ENCODE data around the gene TIGD6. TPM values are rescaled to one million over a fixed set of nuclear protein-coding genes. Genes with fewer than 3 reads are reported as not detected.

TIGD6 gene
- total RNA-seq, 1 donor from 2014 or later, result 3.5 TPM

GRCh38 chr5:150023136-150023535, 22.7 kb upstream of the TIGD6 start:
- H3K27me3 Mint-ChIP-seq (ENCODE audit: unreplicated experiment), result no peaks in the 10 kb centered on the region
- H3K4me3 Mint-ChIP-seq (ENCODE audit: unreplicated experiment), result no peak overlapping the region
- H3K36me3 Mint-ChIP-seq (ENCODE audit: low read depth, unreplicated experiment), result peaks cover 19% of the 10 kb centered on the region
- no peak overlapping the region for H3K27ac Mint-ChIP-seq (ENCODE audit: unreplicated experiment)
- peaks cover 16% of the 10 kb centered on the region for H3K4me1 Mint-ChIP-seq (ENCODE audit: unreplicated experiment)
- no peaks in the 10 kb centered on the region for H3K9me3 Mint-ChIP-seq (ENCODE audit: unreplicated experiment)
- no peak for DNase-seq (ENCODE audit: low spot score)
- TF ChIP-seq CTCF (IDR thresholded peaks at IDR 0.05; ENCODE audit: unreplicated experiment), result no peak

GRCh38 chr5:150022681-150023080, 22.2 kb upstream of the TIGD6 start:
- TF ChIP-seq CTCF (IDR thresholded peaks at IDR 0.05; ENCODE audit: unreplicated experiment), result no peak
- Mint-ChIP-seq H3K4me3 (ENCODE audit: unreplicated experiment) (no peak overlapping the region), H3K4me1 (ENCODE audit: unreplicated experiment) (peaks cover 16% of the 10 kb centered on the region), H3K9me3 (ENCODE audit: unreplicated experiment) (no peaks in the 10 kb centered on the region), H3K36me3 (ENCODE audit: low read depth, unreplicated experiment) (peaks cover 15% of the 10 kb centered on the region), H3K27ac (ENCODE audit: unreplicated experiment) (peak overlapping the region; percentile 36), H3K27me3 (ENCODE audit: unreplicated experiment) (no peaks in the 10 kb centered on the region)
- DNase-seq (ENCODE audit: low spot score), result no peak

- H3K27ac Mint-ChIP-seq (ENCODE audit: unreplicated experiment), result peak overlapping the region; percentile 95
- H3K4me3 Mint-ChIP-seq (ENCODE audit: unreplicated experiment), result peak overlapping the region; percentile 43
Observed at GRCh38 chr5:150022158-150022531, 21.7 kb upstream of the TIGD6 start.

GRCh38 chr5:150021491-150022157, 21.2 kb upstream of the TIGD6 start:
- Mint-ChIP-seq H3K4me3 (ENCODE audit: unreplicated experiment) (peak overlapping the region; percentile 63), H3K9me3 (ENCODE audit: unreplicated experiment) (no peaks in the 10 kb centered on the region), H3K36me3 (ENCODE audit: low read depth, unreplicated experiment) (peaks cover 17% of the 10 kb centered on the region), H3K27me3 (ENCODE audit: unreplicated experiment) (no peaks in the 10 kb centered on the region), H3K27ac (ENCODE audit: unreplicated experiment) (peak overlapping the region; percentile 95), H3K4me1 (ENCODE audit: unreplicated experiment) (peaks cover 16% of the 10 kb centered on the region)
- no peak for TF ChIP-seq CTCF (IDR thresholded peaks at IDR 0.05; ENCODE audit: unreplicated experiment)
- no peak for DNase-seq (ENCODE audit: low spot score)

More at GRCh38 chr5:150022158-150022531, 21.7 kb upstream of the TIGD6 start:
- Mint-ChIP-seq H3K36me3 (ENCODE audit: low read depth, unreplicated experiment) (peaks cover 15% of the 10 kb centered on the region), H3K9me3 (ENCODE audit: unreplicated experiment) (no peaks in the 10 kb centered on the region), H3K4me1 (ENCODE audit: unreplicated experiment) (peaks cover 16% of the 10 kb centered on the region), H3K27me3 (ENCODE audit: unreplicated experiment) (no peaks in the 10 kb centered on the region)
- DNase-seq (ENCODE audit: low spot score), result no peak
- no peak for TF ChIP-seq CTCF (IDR thresholded peaks at IDR 0.05; ENCODE audit: unreplicated experiment)

GRCh38 chr5:150020249-150020648, 19.8 kb upstream of the TIGD6 start:
- H3K9me3 Mint-ChIP-seq (ENCODE audit: unreplicated experiment), result no peaks in the 10 kb centered on the region
- H3K4me3 Mint-ChIP-seq (ENCODE audit: unreplicated experiment), result no peak overlapping the region
- no peak overlapping the region for H3K27ac Mint-ChIP-seq (ENCODE audit: unreplicated experiment)
- peaks cover 31% of the 10 kb centered on the region for H3K36me3 Mint-ChIP-seq (ENCODE audit: low read depth, unreplicated experiment)
- H3K4me1 Mint-ChIP-seq (ENCODE audit: unreplicated experiment), result peaks cover 16% of the 10 kb centered on the region
- no peak for DNase-seq (ENCODE audit: low spot score)
- no peak for TF ChIP-seq CTCF (IDR thresholded peaks at IDR 0.05; ENCODE audit: unreplicated experiment)
- no peaks in the 10 kb centered on the region for H3K27me3 Mint-ChIP-seq (ENCODE audit: unreplicated experiment)

All from endothelial cell (in vitro differentiated cells).